ENCODE measurements around the gene STAT4.

STAT4 gene

DNA sequence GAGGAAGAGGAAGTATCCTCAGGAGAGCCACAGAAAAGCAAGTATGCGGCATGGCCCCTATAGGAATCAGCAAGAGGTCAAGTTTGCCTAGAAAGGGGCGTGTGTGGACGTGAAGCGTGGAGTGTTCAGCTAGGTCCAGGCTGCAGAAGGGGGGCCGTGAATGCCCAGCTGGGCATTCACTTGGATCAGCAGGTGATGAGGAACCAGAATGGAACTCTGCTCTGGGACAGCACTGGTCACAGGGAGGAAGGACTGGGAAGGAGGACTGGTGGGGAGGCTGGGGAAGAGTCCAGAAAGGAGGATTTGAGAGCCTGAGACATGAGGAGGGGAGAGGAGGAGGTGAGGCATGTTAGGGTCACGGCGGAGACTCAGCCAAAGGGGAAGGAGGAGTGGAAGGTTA is 156.6 kb downstream of the STAT4 start:
- DNase-seq (ENCODE audit: low read depth): no peak

DNA sequence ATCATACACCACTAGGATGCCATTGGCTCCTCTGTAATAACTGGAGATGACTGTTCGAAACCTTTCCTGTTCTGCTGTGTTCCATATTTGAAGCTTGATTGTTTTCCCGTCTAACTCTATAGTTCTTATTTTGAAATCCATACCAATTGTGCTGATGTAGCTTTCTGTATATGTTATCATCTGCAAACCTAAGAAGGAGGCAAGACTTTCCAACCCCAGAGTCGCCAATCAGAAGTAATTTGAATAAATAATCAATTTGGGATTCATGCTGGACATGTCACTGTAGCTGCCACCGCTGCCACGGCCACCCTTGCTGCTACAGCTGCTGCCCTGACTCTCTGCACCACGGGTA is 157.5 kb downstream of the STAT4 start:
- DNase-seq (ENCODE audit: low read depth): no peak

DNA sequence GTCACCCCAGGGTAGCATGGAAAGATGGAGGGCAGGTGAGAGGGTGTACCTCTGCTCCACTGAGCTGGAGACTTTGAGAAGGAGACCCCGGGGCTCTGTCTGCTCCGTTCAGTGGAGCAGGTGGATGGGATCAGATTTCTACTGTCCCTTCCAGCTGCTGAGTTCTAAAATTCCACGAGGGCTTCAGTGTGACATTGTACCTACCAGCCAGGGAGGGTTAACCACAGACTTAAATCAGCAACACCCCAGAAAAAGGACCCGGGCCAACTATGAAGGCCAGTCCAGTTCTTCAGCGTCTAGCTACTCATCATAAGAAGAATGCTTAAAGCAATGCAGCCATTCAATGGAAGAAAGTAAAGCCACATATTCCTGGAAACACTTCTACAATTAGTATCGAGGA is 160.7 kb downstream of the STAT4 start:
- no peak for DNase-seq (ENCODE audit: low read depth)

DNA sequence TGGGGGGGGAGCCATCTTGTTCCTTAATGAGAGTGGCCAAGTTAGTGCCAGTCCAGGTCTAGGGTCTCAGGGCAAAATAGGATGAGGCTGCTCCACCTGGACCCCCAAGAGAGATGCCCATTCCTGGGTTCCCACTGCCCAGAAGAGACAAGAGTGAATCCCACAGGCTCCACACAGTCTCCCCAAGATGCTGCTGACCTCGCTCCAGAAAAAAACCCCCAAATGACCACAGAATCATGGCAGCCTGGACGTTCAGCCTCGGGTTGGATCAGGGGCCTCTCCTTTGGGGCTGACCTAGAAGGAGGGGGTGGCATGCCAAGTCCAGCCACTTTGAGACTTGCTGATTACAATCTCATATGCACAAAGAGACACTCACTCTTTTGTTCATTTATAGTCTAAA is 161.9 kb downstream of the STAT4 start:
- no peak for DNase-seq (ENCODE audit: low read depth)

DNA sequence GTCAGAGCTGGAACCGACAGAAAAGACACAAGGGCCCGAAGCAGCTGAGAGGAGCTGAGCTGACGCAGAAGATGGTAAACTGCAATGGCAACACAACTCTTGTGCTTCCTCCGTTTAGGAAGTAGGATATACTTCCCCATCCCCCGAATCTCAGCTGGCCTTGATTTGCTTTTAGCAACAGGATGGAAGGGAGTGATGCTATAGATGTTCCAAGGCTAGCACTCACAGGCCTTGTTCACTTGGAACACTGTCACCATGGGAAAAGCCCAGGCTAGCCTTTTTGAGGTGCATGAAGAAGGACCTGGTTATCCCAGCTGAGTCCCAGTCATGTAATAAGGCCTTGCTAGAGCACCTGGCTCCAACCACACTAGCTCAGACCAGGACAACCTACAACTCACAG is 162.9 kb downstream of the STAT4 start:
- DNase-seq (ENCODE audit: low read depth): no peak

DNA sequence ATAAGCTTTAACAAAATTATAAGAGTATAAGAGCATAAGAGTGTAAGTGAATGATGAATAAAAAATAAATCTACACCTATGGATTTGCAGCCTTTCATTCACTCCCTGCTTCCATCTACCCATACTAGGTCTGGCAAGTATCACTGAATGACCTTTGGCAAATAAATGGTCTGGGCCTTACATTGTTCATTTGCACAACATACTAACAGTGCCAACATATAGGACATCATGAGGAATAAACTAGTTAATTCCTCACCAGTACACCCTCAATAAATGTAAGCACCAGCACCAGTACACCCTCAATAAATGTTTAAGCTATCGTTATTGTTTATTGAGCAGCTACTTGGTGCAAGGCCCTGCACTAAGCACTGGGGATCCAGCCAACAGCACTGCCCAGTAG is 163.7 kb downstream of the STAT4 start:
- DNase-seq (ENCODE audit: low read depth): no peak

DNA sequence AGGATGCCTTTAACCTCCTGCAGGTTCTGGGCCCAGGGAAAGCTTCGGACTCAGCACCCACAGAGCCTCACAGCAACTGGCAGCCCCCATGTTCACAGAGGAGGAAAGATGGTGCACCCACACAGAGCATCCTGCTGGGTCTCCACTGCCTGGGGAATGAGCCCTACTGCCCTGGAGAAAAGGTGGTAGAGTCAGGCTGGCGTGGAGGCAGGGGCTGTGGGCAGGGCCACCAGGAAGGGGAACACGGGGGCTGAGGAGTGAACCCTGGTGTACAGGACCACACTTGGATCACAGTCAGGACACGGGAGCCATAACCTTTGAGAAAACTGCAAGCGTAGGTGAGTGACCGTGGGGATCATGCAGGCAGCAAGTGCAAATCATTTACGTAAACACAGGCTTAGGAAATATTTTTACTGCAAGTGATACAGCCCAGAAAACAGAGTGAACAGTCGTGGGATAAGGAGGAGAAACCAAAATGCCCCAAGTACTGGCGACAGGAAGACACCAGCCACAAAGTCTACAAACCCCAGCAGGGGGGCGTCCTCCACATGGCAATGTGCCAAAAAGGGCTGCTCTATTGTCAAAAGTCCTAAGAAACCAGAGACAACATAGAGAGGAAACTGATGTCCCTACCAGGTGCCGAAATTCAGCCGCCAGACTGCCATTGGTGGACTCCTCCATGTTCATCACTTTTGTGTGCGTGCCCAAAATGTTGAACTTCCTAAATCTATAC is 164.4 kb downstream of the STAT4 start:
- no peak for DNase-seq (ENCODE audit: low read depth)

DNA sequence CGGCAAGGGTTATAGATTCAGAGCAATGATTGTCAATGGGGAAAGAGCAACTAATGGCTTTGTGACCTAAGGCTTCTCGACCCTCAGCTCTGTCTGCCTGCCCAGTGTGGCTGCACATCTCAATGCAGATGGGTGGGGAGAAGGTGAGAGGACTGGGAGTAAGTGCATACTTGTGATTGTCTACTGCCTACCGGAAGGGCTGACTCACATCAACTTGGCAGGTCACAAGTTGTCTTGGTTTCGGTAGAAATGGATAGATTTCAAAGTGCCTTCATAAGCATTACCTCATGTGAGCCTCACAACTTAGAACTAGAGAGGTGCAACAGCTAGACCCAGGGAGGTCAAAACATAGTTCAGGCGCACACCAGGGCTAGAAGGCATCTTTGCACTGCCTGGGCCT is 166.2 kb downstream of the STAT4 start:
- DNase-seq (ENCODE audit: low read depth): no peak

DNA sequence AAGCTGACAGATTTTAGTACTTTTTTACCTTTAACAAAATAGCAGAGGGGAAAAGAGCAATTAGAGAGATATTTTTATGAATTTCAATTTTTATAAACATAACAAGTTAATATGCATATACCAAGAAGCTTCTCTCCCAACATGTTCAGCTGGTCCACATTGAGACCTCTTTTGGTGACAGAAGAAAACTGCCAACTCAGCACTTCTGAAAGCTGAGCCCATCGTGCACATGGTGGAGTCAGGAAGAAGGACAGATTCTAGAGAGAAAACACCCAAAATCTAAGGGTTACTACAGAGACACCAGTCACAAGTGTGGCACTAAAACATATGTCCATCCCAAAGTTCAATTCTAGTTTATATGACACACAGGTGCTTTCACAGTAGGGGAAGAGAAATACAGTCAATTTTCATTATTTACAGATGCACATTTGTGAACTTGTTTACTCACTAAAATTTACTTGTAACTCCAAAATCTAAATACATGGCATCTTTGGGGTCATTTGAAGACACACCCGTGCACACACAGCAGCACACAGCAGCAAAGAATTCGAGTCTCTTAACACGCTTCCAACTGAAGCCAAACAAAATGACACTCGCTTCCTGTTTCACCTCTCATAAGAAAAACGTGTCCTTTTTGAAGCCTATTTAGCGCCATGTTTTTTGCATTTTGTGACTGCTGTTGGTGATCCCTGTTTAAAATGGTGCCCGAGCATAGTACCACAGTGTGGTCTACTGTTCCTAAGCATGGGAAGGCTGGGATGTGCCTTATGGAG is 168.3 kb downstream of the STAT4 start:
- DNase-seq (ENCODE audit: low read depth): no peak

DNA sequence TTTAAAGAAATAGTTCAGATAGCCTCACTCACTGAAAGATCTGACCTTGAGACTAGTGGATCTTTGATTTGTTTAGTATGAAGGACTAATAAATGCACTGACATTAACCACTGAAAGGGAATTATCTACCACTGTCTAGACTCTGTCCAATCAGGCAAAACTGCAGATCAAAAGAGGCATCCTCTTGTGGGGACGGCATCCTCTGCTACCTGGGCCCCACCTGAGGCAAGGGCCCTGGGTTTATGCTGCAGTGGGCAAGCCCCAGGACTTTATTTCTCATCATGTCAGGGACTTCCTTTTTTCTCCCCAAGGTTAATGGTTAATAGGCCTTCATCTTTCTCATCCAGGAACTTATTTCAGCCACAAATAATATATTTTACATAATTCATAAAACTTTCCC is 169.1 kb downstream of the STAT4 start:
- no peak for DNase-seq (ENCODE audit: low read depth)

DNA sequence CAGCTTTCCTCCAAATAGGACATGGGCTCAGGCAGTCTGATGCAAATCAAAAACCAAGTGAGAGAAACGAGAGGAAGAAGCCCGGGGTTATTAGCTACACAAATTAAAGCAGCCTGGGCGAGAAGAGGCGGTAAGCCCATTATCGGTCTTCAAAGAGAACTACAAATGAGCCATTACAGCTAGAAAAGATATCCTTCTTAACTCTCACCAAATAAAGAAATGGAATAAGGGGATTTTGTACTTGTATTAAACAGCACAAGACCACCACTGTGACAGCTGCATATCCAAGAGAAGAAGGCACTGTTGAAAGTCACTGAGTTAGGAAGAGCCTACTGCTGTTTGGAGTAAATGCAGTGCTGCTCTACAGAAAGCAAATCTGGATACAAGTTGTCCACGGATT is 169.5 kb downstream of the STAT4 start:
- no peak for DNase-seq (ENCODE audit: low read depth)

DNA sequence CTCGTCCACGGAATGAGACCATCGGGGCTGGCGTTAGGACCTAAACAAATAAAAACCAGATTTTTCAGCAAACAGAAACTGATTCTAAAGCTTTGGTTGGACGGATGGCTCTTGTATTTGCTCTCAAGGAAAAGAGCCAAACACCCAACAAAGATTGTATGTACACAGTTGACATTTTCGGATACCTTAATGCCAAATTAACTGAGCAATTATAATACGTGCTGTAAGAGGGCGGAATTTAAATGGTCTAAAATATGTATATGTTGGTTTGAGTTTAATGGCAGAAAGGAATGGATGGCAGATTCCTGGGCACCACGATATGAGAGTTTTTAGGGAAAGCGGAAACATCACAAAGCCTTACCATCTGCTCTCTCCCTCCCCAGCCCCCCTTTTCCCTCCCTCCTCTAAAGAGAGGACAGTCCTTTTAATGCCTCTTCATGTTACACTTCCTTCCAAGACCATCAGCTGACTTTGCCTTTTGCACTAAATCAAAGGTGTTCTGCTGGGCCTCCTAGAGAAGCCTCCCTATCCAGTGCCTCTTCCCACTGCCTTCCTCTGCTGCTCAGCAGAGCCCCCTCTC is 170.1 kb downstream of the STAT4 start:
- no peak for DNase-seq (ENCODE audit: low read depth)

DNA sequence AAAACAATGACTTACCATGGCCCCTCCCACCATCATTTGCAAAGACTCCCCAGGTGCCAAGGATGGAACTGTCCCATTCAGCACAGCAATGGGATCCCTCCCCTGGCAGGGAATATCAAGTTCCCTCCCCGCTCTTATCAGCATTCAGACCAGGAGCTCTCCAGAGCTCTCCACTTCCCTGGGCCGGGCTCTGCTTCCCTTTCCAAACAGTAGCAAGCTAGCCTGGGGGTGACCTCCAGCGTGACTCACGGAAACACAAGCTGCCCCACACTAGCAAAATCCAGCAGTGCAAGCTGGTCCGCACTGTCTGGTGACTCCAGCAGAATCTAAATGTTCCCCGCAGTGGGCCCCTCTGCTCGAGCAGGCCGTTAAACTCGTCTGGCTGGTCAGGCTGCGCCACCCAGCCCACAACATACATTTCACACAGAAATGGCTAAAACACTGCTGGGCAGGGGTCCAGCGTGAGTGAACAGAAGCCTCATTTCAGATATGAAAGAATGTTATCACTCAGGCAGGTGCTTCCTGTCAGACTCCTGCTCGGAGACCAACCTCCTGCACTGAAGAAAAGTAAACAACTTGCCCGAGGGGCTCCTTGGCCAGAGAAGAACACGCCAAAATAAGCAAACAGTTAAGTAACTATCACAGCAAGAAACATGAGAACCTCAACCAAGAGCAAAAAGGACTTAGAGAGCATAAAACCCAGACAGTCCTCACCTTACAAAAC is 170.7 kb downstream of the STAT4 start:
- no peak for DNase-seq (ENCODE audit: low read depth)
